HepG2 (cell line): ENCODE measurements around the gene SNRNP25. TPM values are rescaled to one million over a fixed set of nuclear protein-coding genes. Genes with fewer than 3 reads are reported as not detected.

Experiments used
- ATAC-seq: fragments of 200-7000 bp; cut with Tn5 transposase; 3 replicates; pipeline ENCODE4 v1.9.1; 2020; ENCODE audit warnings: mild to moderate bottlenecking, moderate library complexity
- BruUV-seq: library from RNA; stranded (reverse); fragments of 400-500 nt; replicated peaks from 2 replicates; lab custom pipeline; 2021; lab: Mats Ljungman, UMichigan
- CTCF ChIA-PET: fragments of 300-600 bp; formaldehyde crosslinking; extraction: SDS; loops from one replicate; lab custom pipeline; 2021; ENCODE audit warnings: low total read pairs, inconsistent platforms, low intra/inter-chr PET ratio; lab: Yijun Ruan, JAX
- POLR2A ChIA-PET: fragments of 350-600 bp; sonication (Branson Sonifier 250); formaldehyde crosslinking; loops from one replicate; lab custom pipeline; 2020; ENCODE audit warnings: antibody characterized with exemption, inconsistent platforms; lab: Yijun Ruan, JAX
- DNase-seq: peaks from one replicate; pipeline ENCODE4 v3.0.0-alpha.2; 2015; ENCODE audit warnings: low spot score
- FAIRE-seq: peaks from 3 replicates; lab custom pipeline; 2011; peaks lifted over from hg19 to GRCh38; lab: Jason Lieb, UNC
- H2AFZ ChIP-seq: one replicate; pipeline ENCODE4 v1.6.1; 2011; ENCODE audit warnings: low read length, inconsistent platforms
- H3K27ac ChIP-seq: fragments of 300-600 bp; 3 replicates; pipeline ENCODE4 v1.8.0; 2011; ENCODE audit warnings: mixed run types, mild to moderate bottlenecking, mixed read lengths, low read length, inconsistent platforms; ENCODE audit not compliant: insufficient read depth; ENCODE audit errors: extremely low read length
- H3K27me3 ChIP-seq, 2 experiments: fragments of 200-600 bp in 1 of 2; 2 replicates in 1 of 2; 3 replicates in 1 of 2; pipeline versions ENCODE4 v1.6.0 to v1.8.0; 2011; ENCODE audit warnings: low read length in 2 of 2, mild to moderate bottlenecking in 2 of 2, moderate library complexity in 2 of 2, inconsistent platforms in 1 of 2; ENCODE audit not compliant: insufficient read depth in 2 of 2, control insufficient read depth in 1 of 2
- H3K36me3 ChIP-seq, 2 experiments: fragments of 200-600 bp in 1 of 2; replicated peaks in 1 of 2; 2 replicates in 1 of 2; 3 replicates in 1 of 2; pipeline versions ENCODE4 v1.5.1 to v1.8.0; 2011; ENCODE audit warnings: low read length in 2 of 2, inconsistent platforms in 1 of 2; ENCODE audit not compliant: insufficient read depth in 2 of 2, control insufficient read depth in 1 of 2
- H3K4me1 ChIP-seq: 2 replicates; pipeline ENCODE4 v1.5.1; 2012; ENCODE audit warnings: low read length, inconsistent platforms; ENCODE audit not compliant: insufficient read depth
- H3K4me2 ChIP-seq: 2 replicates; pipeline ENCODE4 v1.6.0; 2011; ENCODE audit warnings: low read depth, low read length, inconsistent platforms
- H3K4me3 ChIP-seq, 3 experiments: fragments of 200-600 bp in 1 of 3; sonication (generic), shearing (Covaris generic) in 1 of 3; replicated peaks in 1 of 3; 2 replicates each; pipeline ENCODE4 v1.5.1; 2011 to 2016; ENCODE audit warnings: low read length in 3 of 3, inconsistent platforms in 2 of 3, low read depth in 2 of 3, mild to moderate bottlenecking in 2 of 3, control low read depth in 1 of 3, mixed read lengths in 1 of 3; ENCODE audit not compliant: insufficient read depth in 1 of 3
- H3K79me2 ChIP-seq: one replicate; pipeline ENCODE4 v1.6.1; 2011; ENCODE audit warnings: low read length, inconsistent platforms; ENCODE audit not compliant: insufficient read depth
- H3K9ac ChIP-seq: 2 replicates; pipeline ENCODE4 v1.6.0; 2011; ENCODE audit warnings: mild to moderate bottlenecking, low read depth, low read length, inconsistent platforms; ENCODE audit not compliant: insufficient read depth
- H3K9me3 ChIP-seq: 2 replicates; pipeline ENCODE4 v1.5.1; 2012; ENCODE audit warnings: mild to moderate bottlenecking, low read length
- H4K20me1 ChIP-seq: 2 replicates; pipeline ENCODE4 v1.6.0; 2011; ENCODE audit warnings: inconsistent platforms, mild to moderate bottlenecking, low read length, moderate library complexity; ENCODE audit not compliant: insufficient read depth
- ATF7 ChIP-seq, 2 experiments: fragments of 450-650 bp in 1 of 2; sonication (generic) in 1 of 2; formaldehyde crosslinking in 1 of 2; IDR thresholded peaks; 2 replicates each; pipeline versions ENCODE4 v1.4.0 to v1.6.1; 2016 to 2020; ENCODE audit warnings: antibody characterized with exemption in 1 of 2, mild to moderate bottlenecking in 1 of 2, missing genetic modification reagents in 1 of 2
- ELF4 ChIP-seq: sonication (generic); formaldehyde crosslinking; IDR thresholded peaks from 2 replicates; pipeline ENCODE4 v1.5.0; 2020; ENCODE audit warnings: missing genetic modification reagents, mild to moderate bottlenecking, moderate library complexity, borderline replicate concordance
- IRF2 ChIP-seq: IDR thresholded peaks from 2 replicates; pipeline ENCODE4 v1.6.1; 2018; ENCODE audit warnings: missing genetic modification reagents, missing compliant biosample characterization
- MLLT10 ChIP-seq: sonication (generic); formaldehyde crosslinking; IDR thresholded peaks from 2 replicates; pipeline ENCODE4 v1.4.0; 2020; ENCODE audit warnings: missing genetic modification reagents
- NR2F2 ChIP-seq: IDR thresholded peaks from 2 replicates; pipeline ENCODE4 v1.6.1; 2012; ENCODE audit warnings: low read depth, inconsistent platforms, borderline replicate concordance
- REPIN1 ChIP-seq: sonication (generic); formaldehyde crosslinking; IDR thresholded peaks from 2 replicates; pipeline ENCODE4 v1.8.0; 2022; ENCODE audit warnings: missing genetic modification reagents, low read depth, mild to moderate bottlenecking, borderline replicate concordance
- RFX1 ChIP-seq: fragments of 450-650 bp; IDR thresholded peaks from 2 replicates; pipeline ENCODE4 v1.6.1; 2017
- SMAD3 ChIP-seq: sonication (generic); formaldehyde crosslinking; IDR thresholded peaks from 2 replicates; pipeline ENCODE4 v1.4.0; 2020; ENCODE audit warnings: missing genetic modification reagents
- SP140L ChIP-seq: sonication (generic); formaldehyde crosslinking; IDR thresholded peaks from 2 replicates; pipeline ENCODE4 v1.4.0; 2020; ENCODE audit warnings: missing genetic modification reagents, borderline replicate concordance
- TCF12 ChIP-seq, 2 experiments: fragments of 450-650 bp in 1 of 2; sonication (generic) in 1 of 2; formaldehyde crosslinking in 1 of 2; IDR thresholded peaks; 2 replicates each; pipeline versions ENCODE4 v1.6.1 to v1.8.0; 2017 to 2022; ENCODE audit warnings: antibody characterized with exemption in 1 of 2, mild to moderate bottlenecking in 1 of 2, missing genetic modification reagents in 1 of 2, moderate library complexity in 1 of 2
- ZBTB42 ChIP-seq: sonication (generic); formaldehyde crosslinking; IDR thresholded peaks from 2 replicates; pipeline ENCODE4 v1.5.0; 2020; ENCODE audit warnings: mild to moderate bottlenecking, missing genetic modification reagents
- ZFP41 ChIP-seq: sonication (generic); formaldehyde crosslinking; IDR thresholded peaks from 2 replicates; pipeline ENCODE4 v1.4.0; 2020; ENCODE audit warnings: mild to moderate bottlenecking, missing genetic modification reagents, borderline replicate concordance
- ZGPAT ChIP-seq: IDR thresholded peaks from 2 replicates; pipeline ENCODE4 v1.6.1; 2016; ENCODE audit warnings: mild to moderate bottlenecking
- ZNF224 ChIP-seq: sonication (generic); formaldehyde crosslinking; IDR thresholded peaks from 2 replicates; pipeline ENCODE4 v1.5.0; 2020; ENCODE audit warnings: mild to moderate bottlenecking, missing genetic modification reagents
- ZNF234 ChIP-seq: sonication (generic); formaldehyde crosslinking; conservative IDR thresholded peaks from 2 replicates; pipeline ENCODE4 v1.5.1; 2020; ENCODE audit warnings: mild to moderate bottlenecking, missing genetic modification reagents
- ZNF644 ChIP-seq: IDR thresholded peaks from 2 replicates; pipeline ENCODE4 v1.6.1; 2016; ENCODE audit warnings: low read depth
- ZNF7 ChIP-seq: IDR thresholded peaks from 2 replicates; pipeline ENCODE4 v1.6.1; 2016; ENCODE audit warnings: missing biosample characterization, missing genetic modification reagents
- ZSCAN25 ChIP-seq: sonication (generic); formaldehyde crosslinking; IDR thresholded peaks from 2 replicates; pipeline ENCODE4 v1.8.0; 2022; ENCODE audit warnings: mild to moderate bottlenecking, missing genetic modification reagents
- WGBS: methylation state at CpG from one replicate; pipeline ENCODE4 v1.1.6; 2017; ENCODE audit warnings: low lambda C conversion rate; 5-methylcytosine and 5-hydroxymethylcytosine counted together
- in situ Hi-C: cut with HindIII; loops from 2 replicates; pipeline ENCODE4 v1.10.0; 2017; ENCODE audit warnings: low pct_unique_long_range_greater_than_20kb; ENCODE audit not compliant: extremely low pct_ligation_motif_present
- intact Hi-C: fragments of 100-400 bp; cut with micrococcal nuclease; formaldehyde crosslinking; loops from one replicate; pipeline ENCODE4 v1.10.0; 2022; ENCODE audit not compliant: unreplicated experiment
- polyA plus RNA-seq, 8 experiments: library from polyadenylated mRNA; depleted of rRNA in 3 of 8; stranded (reverse) in 7 of 8; unstranded in 1 of 8; fragments of >200 nt; fragmentation: Illumina TruSeq in 4 of 8; extraction: Trizol in 4 of 8; gene quantifications; 2 replicates each; pipeline versions ENCODE4 v1.2.1 to v1.2.3, GENCODE V29; 2011 to 2016; ENCODE audit warnings: low read depth in 4 of 8, missing spikeins in 1 of 8, mixed read lengths in 1 of 8; ENCODE audit not compliant: insufficient read depth in 1 of 8
- total RNA-seq, 5 experiments: library from RNA; depleted of rRNA; stranded (reverse); fragments of >200 nt; fragmentation: Illumina TruSeq; extraction: Trizol; gene quantifications; 2 replicates each; pipeline ENCODE4 v1.2.3, GENCODE V29; 2016; ENCODE audit warnings: low read depth in 1 of 5
- TF ChIP-seq, protein P1 (sequence below): sonication (generic); formaldehyde crosslinking; conservative IDR thresholded peaks from 2 replicates; pipeline ENCODE4 v1.4.0; 2020; ENCODE audit warnings: missing genetic modification reagents

The SNRNP25 gene
- total and polyA plus RNA-seq, 2 of the 13 experiments (the other 11 are each of a cell fraction or from before 2014, with no cell fraction given): 34.1 to 97.4 TPM

- TF ChIP-seq MLLT10 (CRISPR knock-in tag) (no peak), SP140L (CRISPR knock-in tag) (no peak)
These were observed 43.3 kb downstream of the SNRNP25 start (continued) for GRCh38 chr16:96935-97381.

DNA sequence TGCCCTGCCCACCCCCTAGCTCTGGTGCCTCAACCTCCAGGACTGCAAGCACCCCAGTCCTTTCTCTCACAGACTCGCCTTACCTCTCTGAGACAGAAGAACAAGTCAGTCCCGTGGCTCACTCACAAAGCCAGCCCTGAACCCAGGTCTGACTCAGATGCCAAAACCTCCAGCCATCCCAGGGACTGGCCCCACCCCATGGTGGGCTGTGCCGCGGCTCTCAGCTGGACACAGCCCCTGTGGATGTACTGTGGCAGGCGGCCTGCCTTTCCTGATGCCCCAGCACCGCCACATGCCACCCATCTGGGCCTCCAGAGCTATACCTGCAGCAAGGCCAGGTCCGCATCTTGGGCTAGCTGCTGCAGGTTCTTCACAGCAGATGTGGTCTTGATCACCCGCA, 44.2 kb downstream of the SNRNP25 start:
- Histone ChIP-seq H3K27ac (no peak overlapping the region), H2AFZ (no peak overlapping the region), H3K9ac (no peak overlapping the region), H3K36me3 (peaks cover 7 to 21% of the 10 kb centered on the region in 2 experiments; a peak in 4 of 5 replicates), H4K20me1 (no peaks in the 10 kb centered on the region), H3K4me2 (no peak overlapping the region), H3K4me1 (peaks cover 25% of the 10 kb centered on the region), H3K4me3 (no peak overlapping the region), H3K79me2 (no peaks in the 10 kb centered on the region), H3K27me3 (no peaks in the 10 kb centered on the region), H3K9me3 (no peaks in the 10 kb centered on the region)
- in situ Hi-C loops: no loop called here
- ATAC-seq: no peak
- no peak for FAIRE-seq
- BruUV-seq: no TSS peak
- no peak for DNase-seq
- TF ChIP-seq ATF7 (IDR thresholded peaks at IDR 0.05) (no peak), ATF7 (CRISPR knock-in tag; IDR thresholded peaks at IDR 0.05) (no peak), TCF12 (IDR thresholded peaks at IDR 0.05) (no peak), TCF12 (CRISPR knock-in tag; IDR thresholded peaks at IDR 0.05) (no peak), ZSCAN25 (CRISPR knock-in tag) (no peak), ZFP41 (CRISPR knock-in tag) (no peak), SMAD3 (CRISPR knock-in tag) (no peak), ELF4 (CRISPR knock-in tag) (no peak), RFX1 (no peak), ZNF224 (CRISPR knock-in tag) (no peak), ZBTB42 (CRISPR knock-in tag) (no peak), ZGPAT (CRISPR knock-in tag) (no peak), NR2F2 (no peak), IRF2 (CRISPR knock-in tag) (no peak), ZNF234 (no peak), ZNF7 (CRISPR knock-in tag) (no peak), ZNF644 (CRISPR knock-in tag) (no peak), REPIN1 (CRISPR knock-in tag) (no peak)
- TF ChIP-seq, protein P1, sequence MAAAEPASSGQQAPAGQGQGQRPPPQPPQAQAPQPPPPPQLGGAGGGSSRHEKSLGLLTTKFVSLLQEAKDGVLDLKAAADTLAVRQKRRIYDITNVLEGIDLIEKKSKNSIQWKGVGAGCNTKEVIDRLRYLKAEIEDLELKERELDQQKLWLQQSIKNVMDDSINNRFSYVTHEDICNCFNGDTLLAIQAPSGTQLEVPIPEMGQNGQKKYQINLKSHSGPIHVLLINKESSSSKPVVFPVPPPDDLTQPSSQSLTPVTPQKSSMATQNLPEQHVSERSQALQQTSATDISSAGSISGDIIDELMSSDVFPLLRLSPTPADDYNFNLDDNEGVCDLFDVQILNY (CRISPR knock-in tag): no peak
- POLR2A ChIA-PET: no interaction called here
- WGBS: 97% methylated on average over 7 of the region's 8 CpGs
- intact Hi-C loops: loop anchor here (1.0 kb wide), 1 partner anchor 33 kb away; no protein-coding TSS in a partner anchor
- CTCF ChIA-PET: interaction anchor here (1.6 to 7.9 kb wide), 2 partner anchors 9 to 31 kb away, joined by 5 to 155 read pairs; no protein-coding TSS in a partner anchor
